ENCODE data around the gene EGF. TPM values are rescaled to one million over a fixed set of nuclear protein-coding genes. Genes with fewer than 3 reads are reported as not detected.

EGF gene
- total and polyA plus RNA-seq, 12 donors = 0.07 to 1.6 (median 0.24) TPM; not detected in 4

- no peaks in the 10 kb centered on the region for H3K27me3 ChIP-seq
- H3K4me1 ChIP-seq (replicated peaks in 1 of 2) = no peaks in the 10 kb centered on the region
- TF ChIP-seq CTCF (IDR thresholded peaks at IDR 0.05) = no peak
- no peak for TF ChIP-seq POLR2A (IDR thresholded peaks at IDR 0.05)
- H3K36me3 ChIP-seq (replicated peaks in 1 of 2) = no peaks in the 10 kb centered on the region
- DNase-seq = no peak
- no peak overlapping the region for H3K27ac ChIP-seq
- no peaks in the 10 kb centered on the region for H3K9me3 ChIP-seq (replicated peaks in 1 of 3)
- no peak overlapping the region for H3K4me3 ChIP-seq
- WGBS, 4 donors = 74 to 83% (median 82%) methylated on average over 3 of the region's 3 CpGs
- intact Hi-C loops (cut with DNase I) = no loop called here
These were observed 56.4 kb downstream of the EGF start for GRCh38 chr4:109969087-109969486.

GRCh38 chr4:109969919-109970318 lies 57.2 kb downstream of the EGF start:
- 47 to 56% (median 48%) methylated on average over 6 of the region's 6 CpGs for WGBS, 4 donors
- H3K36me3 ChIP-seq (replicated peaks in 1 of 2) = no peaks in the 10 kb centered on the region
- TF ChIP-seq CTCF (IDR thresholded peaks at IDR 0.05) (no peak), POLR2A (IDR thresholded peaks at IDR 0.05) (no peak)
- no peaks in the 10 kb centered on the region for H3K27me3 ChIP-seq
- H3K4me3 ChIP-seq = no peak overlapping the region
- peak in 3 of 7 donors; percentile 16 to 52 (median 31) for DNase-seq
- intact Hi-C loops (cut with DNase I) = loop anchor here in 1 of 2 donors (10.0 kb wide), 1 partner anchor 545 kb away; no protein-coding TSS in a partner anchor
- H3K4me1 ChIP-seq (replicated peaks in 1 of 2) = no peaks in the 10 kb centered on the region
- no peak overlapping the region for H3K27ac ChIP-seq
- H3K9me3 ChIP-seq (replicated peaks in 1 of 3) = no peaks in the 10 kb centered on the region

GRCh38 chr4:109972786-109973528 lies 60.3 kb downstream of the EGF start:
- WGBS, 4 donors = 52 to 58% (median 57%) methylated on average over 5 of the region's 5 CpGs
- Histone ChIP-seq H3K27me3 (no peaks in the 10 kb centered on the region), H3K4me1 (replicated peaks in 1 of 2) (no peaks in the 10 kb centered on the region), H3K36me3 (replicated peaks in 1 of 2) (no peaks in the 10 kb centered on the region), H3K9me3 (replicated peaks in 1 of 3) (no peaks in the 10 kb centered on the region), H3K27ac (no peak overlapping the region), H3K4me3 (no peak overlapping the region)
- no peak for TF ChIP-seq CTCF (IDR thresholded peaks at IDR 0.05)
- no peak for TF ChIP-seq POLR2A (IDR thresholded peaks at IDR 0.05)
- intact Hi-C loops (cut with DNase I) = loop anchor here in 1 of 2 donors (10.0 kb wide), 1 partner anchor 548 kb away; no protein-coding TSS in a partner anchor
- DNase-seq = no peak

GRCh38 chr4:109973529-109973905 lies 60.8 kb downstream of the EGF start:
- intact Hi-C loops (cut with DNase I) = loop anchor here in 1 of 2 donors (10.0 kb wide), 1 partner anchor 549 kb away; no protein-coding TSS in a partner anchor
- TF ChIP-seq POLR2A (IDR thresholded peaks at IDR 0.05) (no peak), CTCF (IDR thresholded peaks at IDR 0.05) (no peak)
- Histone ChIP-seq H3K27me3 (no peaks in the 10 kb centered on the region), H3K27ac (no peak overlapping the region), H3K36me3 (replicated peaks in 1 of 2) (no peaks in the 10 kb centered on the region), H3K4me3 (no peak overlapping the region), H3K9me3 (replicated peaks in 1 of 3) (no peaks in the 10 kb centered on the region), H3K4me1 (replicated peaks in 1 of 2) (no peaks in the 10 kb centered on the region)
- DNase-seq = no peak
- WGBS, 4 donors = 39 to 45% (median 40%) methylated on average over 2 of the region's 2 CpGs
